Measurements from ENCODE around the gene ARL5C. TPM values are rescaled to one million over a fixed set of nuclear protein-coding genes. Genes with fewer than 3 reads are reported as not detected.

ARL5C gene
- total RNA-seq, 1 experiment from 2014 or later: not detected

DNA sequence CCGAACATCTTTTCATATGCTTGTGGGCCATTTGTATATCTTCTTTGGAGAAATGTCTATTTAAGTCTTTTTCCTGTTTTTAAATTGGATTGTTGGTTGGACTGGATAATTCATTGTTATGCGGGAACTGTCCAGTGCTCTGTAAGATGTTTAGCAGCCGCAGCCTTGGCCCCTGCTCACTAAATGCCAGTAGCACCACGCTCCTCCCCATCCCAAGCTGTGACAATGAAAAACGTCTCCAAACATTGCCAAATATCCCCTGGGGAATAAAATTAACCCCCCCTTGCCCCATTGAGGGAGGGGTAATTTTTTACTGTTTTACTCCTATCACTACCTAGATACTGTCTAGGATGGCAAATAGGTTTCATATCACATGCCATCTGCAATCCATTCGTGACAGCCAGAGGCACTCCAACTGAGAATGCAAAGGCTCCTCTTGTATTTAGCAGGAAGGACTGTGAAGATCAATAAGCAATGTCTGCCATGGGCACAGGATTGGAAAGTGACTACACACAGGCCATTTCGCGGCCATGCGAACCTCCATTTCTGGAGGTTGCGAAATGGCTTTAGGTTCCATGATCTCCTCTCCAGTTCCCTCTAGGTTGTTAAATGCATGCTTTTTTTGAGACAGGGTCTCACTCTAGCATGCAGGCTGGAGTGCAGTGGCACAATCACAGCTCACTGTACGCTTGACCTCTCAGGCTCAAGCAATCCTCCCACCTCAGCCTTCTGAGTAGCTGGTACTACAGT is 23.9 kb downstream of the ARL5C start:
- no peak overlapping the region for H2BK5ac ChIP-seq (ENCODE audit: insufficient read length, low read length)
- H3K4me2 ChIP-seq (ENCODE audit: insufficient read depth, insufficient read length, low read length): no peak overlapping the region
- no peak overlapping the region for H2BK120ac ChIP-seq (ENCODE audit: low read depth, low read length, poor library complexity, severe bottlenecking)
- no peaks in the 10 kb centered on the region; a peak in 1 of 5 replicates for H3K9me3 Mint-ChIP-seq
- no peak overlapping the region for H3T11ph ChIP-seq (ENCODE audit: low read length)
- no peak overlapping the region for H3K14ac ChIP-seq (ENCODE audit: insufficient read depth, low read length)
- H4K20me1 ChIP-seq (ENCODE audit: control insufficient read depth, insufficient read depth, insufficient read length): no peaks in the 10 kb centered on the region
- H2BK20ac ChIP-seq (ENCODE audit: low read depth, low read length, poor library complexity, severe bottlenecking): no peak overlapping the region
- H2BK15ac ChIP-seq (ENCODE audit: low read depth, low read length): no peak overlapping the region
- H3K23ac ChIP-seq (ENCODE audit: insufficient read length, low read depth, low read length): no peak overlapping the region
- no peaks in the 10 kb centered on the region for H3K9me3 ChIP-seq (ENCODE audit: control insufficient read depth, low read depth, low read length)
- H4K5ac ChIP-seq (ENCODE audit: insufficient read length, low read depth, low read length): no peak overlapping the region
- H3K27ac ChIP-seq (ENCODE audit: insufficient read length, low read depth, low read length): no peak overlapping the region
- H3K4me1 Mint-ChIP-seq: peaks cover 0 to 1% of the 10 kb centered on the region in 2 experiments; a peak in 2 of 4 replicates
- no peak overlapping the region for H4K8ac ChIP-seq (replicated peaks; ENCODE audit: insufficient read length, low read depth, low read length)
- TF ChIP-seq, protein P1, sequence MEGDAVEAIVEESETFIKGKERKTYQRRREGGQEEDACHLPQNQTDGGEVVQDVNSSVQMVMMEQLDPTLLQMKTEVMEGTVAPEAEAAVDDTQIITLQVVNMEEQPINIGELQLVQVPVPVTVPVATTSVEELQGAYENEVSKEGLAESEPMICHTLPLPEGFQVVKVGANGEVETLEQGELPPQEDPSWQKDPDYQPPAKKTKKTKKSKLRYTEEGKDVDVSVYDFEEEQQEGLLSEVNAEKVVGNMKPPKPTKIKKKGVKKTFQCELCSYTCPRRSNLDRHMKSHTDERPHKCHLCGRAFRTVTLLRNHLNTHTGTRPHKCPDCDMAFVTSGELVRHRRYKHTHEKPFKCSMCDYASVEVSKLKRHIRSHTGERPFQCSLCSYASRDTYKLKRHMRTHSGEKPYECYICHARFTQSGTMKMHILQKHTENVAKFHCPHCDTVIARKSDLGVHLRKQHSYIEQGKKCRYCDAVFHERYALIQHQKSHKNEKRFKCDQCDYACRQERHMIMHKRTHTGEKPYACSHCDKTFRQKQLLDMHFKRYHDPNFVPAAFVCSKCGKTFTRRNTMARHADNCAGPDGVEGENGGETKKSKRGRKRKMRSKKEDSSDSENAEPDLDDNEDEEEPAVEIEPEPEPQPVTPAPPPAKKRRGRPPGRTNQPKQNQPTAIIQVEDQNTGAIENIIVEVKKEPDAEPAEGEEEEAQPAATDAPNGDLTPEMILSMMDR (conservative IDR thresholded peaks at IDR 0.05): no peak
- H2AFZ ChIP-seq (ENCODE audit: low read length): no peak overlapping the region
- no peak overlapping the region for H4K91ac ChIP-seq (ENCODE audit: insufficient read length, low read depth, low read length)
- no peaks in the 10 kb centered on the region for H3K27me3 ChIP-seq (ENCODE audit: insufficient read depth, low read length)
- H3K36me3 Mint-ChIP-seq (ENCODE audit: insufficient read depth in 1 of 3, low read depth in 3 of 3): no peaks in the 10 kb centered on the region
- H3K9ac ChIP-seq (ENCODE audit: extremely low read depth, insufficient read length, low read length): no peak overlapping the region
- no peak overlapping the region for H3K4me3 Mint-ChIP-seq
- no peak overlapping the region for H3K18ac ChIP-seq (ENCODE audit: insufficient read length, low read depth, low read length)
- no peak overlapping the region for H2AK5ac ChIP-seq (ENCODE audit: insufficient read length, low read length)
- H3K79me1 ChIP-seq (ENCODE audit: insufficient read depth, low read depth, low read length, poor library complexity, severe bottlenecking): no peaks in the 10 kb centered on the region
- H3K4me1 ChIP-seq (ENCODE audit: insufficient read depth, low read length): no peaks in the 10 kb centered on the region
- no peaks in the 10 kb centered on the region for H3K23me2 ChIP-seq (ENCODE audit: insufficient read length, low read depth, low read length, poor library complexity, severe bottlenecking)
- DNase-seq: no peak
- H3K79me2 ChIP-seq (ENCODE audit: insufficient read depth, low read length): no peaks in the 10 kb centered on the region
- WGBS (ENCODE audit: extremely low coverage, insufficient read length, low lambda C conversion rate): no CpG with 5 or more reads among the region's 11 CpGs
- H3K4ac ChIP-seq (ENCODE audit: low read depth, low read length): no peak overlapping the region
- H3K27me3 Mint-ChIP-seq (ENCODE audit: low read depth): peaks cover 5% of the 10 kb centered on the region
- no peak overlapping the region for H3K27ac Mint-ChIP-seq
- no peak overlapping the region for H3K56ac ChIP-seq (ENCODE audit: insufficient read length, low read depth, low read length)
- no peak overlapping the region for H2BK12ac ChIP-seq (ENCODE audit: insufficient read length, low read depth, low read length)
